SHP77 (cell line): ENCODE results near the gene DPYSL3.

Source experiments
- DNase-seq, 2 experiments: peaks; one replicate each; lab custom pipeline; 2025; lab: John Stamatoyannopoulos, UW

DPYSL3 gene

DNA sequence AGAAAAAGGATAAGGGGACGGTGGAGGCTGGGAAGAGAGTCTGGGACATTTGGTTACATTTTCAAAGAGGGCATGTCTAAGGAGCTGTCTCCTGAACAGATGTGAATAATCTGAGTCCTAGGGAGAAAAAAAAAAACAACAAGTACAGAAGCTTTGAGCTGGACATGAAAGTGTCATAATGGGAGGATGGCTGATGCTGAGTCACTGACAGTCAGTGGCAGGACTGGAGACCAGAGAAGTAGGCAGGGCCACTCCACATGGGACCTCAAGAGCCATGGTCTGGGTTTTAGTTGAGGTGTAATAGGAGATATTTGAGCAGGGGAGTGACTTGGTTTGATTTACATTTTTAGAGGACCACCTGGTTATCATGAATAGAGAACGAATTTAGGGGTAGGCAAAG lies 70.6 kb downstream of the DPYSL3 start:
- no peak for DNase-seq

DNA sequence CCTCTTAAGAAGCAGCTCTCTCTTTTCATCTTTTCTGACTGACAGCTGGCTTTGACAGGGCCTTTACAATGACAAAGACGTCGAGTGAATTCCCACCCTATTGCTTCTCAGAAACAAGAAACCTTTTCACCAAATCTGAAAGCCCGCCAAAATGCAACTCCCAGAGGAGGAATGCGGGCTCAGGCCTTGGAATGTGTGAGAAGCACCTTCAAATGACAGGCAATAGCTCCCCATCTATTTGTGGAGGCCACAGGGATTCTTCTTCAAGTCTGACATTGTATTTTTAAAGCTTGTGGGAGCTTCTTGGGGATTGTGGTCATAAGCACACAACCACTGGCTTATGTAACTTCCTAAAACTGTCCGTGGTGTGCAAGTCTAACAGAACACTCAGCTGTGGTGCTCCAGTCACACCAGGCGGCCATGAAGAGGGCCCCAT lies 72.7 kb downstream of the DPYSL3 start:
- no peak for DNase-seq

DNA sequence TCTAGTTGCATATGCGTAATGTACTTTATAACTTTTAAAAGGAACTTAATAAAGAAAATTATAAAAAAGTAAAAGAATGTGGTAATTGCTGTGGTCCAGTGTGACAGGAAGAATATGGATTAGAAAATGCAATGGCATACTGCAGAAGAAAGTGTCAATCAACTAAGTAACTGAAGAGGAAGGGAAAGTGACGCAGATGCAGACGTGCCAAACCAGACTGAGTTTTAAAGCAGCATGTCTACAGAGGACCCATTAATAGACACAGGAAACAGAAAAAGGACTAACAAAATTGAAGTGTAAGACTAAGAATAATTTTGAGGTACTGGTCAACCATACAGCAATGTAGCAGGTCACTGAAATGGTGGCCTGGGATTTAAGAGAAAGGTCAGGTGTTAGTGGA lies 73.3 kb downstream of the DPYSL3 start:
- DNase-seq: no peak

DNA sequence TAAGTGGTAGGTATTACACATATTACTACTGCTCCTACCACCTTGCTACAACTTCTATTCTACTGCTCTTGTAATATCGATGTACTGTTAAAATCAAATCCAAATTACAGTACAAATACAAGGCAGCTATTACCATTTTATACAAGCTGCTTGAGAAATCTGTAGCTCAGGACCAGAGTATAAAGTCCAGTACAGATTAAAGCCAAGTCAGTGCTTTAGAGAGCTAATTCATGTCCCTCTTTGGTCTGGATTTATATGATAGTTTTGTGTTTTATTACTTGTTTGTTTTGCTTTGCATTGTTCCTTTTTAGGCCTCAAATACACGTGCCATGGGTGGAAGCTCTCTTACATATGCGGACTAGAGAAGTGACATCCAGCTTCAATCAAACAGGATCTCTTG lies 75.8 kb downstream of the DPYSL3 start:
- no peak for DNase-seq

DNA sequence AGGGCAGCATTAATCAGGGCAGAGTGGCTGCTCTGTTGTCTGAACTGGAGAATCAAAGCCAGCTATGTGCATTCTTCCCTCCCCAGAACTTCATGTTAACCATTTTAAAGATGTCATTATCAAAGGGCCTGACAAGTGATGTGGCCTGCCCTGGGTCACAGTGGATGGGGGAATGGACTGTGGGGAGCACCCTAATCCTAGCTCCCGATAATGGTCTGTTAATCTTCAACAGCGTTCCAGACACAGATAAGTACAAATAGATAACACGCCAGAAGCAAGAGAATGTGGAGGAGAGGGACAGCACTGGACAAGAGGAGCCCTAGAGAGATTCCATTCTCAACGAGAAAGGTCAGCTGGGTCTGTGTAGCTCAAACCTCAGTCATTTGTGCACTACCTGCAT lies 77.5 kb downstream of the DPYSL3 start:
- DNase-seq: no peak

DNA sequence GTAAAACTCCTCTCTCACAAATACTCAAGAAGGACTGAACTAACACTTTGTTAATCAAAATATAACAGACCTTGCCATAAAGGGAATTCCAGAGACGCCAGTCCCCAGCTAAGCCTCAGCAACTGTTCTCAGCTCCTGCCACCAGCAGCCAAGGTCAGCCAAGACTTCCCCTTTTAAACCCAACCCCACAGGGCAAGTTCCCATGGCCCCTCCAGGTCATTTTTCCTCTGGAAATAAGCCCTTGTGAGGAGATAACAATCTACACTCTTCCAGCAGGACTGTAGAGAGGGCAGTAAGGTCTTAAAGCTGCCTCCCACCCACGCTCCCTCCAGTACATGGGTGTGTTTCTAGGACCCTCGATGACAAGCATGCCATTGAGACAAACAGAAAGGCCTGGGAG lies 78.3 kb downstream of the DPYSL3 start:
- DNase-seq: no peak

DNA sequence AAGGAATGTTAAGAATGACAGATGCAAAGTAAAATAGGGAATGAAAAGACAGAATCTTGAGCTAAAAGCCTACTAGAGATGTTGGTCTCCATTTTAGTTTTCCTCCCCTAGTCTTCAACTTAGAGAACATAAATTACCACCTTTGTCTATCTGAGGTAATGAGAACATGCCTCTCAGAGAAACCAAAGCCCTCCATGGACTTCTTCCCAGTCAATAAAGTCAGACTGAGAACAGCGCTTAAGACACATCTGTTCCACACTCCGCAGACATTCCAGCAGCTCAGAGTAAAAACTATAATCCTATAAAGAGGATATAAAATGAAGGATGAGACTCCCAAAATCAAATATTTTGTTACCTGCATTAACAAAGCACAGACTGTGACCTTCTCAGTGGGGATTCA lies 79.2 kb downstream of the DPYSL3 start:
- no peak for DNase-seq

DNA sequence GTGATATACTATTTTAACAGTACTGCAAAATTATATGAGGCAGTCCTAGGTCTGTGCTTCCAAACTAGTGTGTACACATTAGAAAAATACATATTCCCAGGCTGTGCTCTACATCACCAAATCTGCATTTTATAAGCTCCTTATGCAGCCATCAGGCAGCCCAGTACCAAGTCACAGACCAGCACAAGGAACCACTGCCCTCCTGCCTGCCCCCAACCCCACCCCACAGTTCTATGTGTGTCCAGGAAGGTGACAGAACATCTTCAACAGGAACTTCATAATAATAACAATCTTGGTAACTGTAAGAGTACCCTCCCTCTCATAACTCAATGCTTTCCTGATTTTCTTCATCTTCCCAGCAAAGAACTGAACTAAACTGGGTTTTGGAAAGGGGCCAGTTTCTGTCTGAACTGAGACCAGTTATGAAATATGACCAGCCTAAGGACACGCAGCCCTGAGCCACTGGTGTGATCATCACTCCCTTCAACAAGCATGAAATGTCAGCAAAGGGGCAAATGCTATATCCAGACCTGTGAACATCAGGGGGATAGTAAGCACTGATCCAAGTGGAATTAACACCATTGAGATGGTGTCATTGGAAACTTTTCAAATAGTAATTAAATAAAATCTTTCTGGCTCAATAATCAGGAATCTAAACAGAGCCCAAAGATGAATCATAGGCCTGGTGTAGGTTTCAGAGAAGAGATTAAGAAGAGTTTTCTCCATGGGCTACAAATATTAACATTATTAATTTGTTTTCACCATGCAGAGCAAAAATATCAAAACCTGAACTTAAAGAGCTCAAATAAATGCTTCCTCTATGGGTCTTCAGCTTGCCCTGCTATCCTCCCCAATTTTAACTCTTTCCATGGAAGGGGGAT lies 82.1 kb downstream of the DPYSL3 start:
- DNase-seq: no peak

DNA sequence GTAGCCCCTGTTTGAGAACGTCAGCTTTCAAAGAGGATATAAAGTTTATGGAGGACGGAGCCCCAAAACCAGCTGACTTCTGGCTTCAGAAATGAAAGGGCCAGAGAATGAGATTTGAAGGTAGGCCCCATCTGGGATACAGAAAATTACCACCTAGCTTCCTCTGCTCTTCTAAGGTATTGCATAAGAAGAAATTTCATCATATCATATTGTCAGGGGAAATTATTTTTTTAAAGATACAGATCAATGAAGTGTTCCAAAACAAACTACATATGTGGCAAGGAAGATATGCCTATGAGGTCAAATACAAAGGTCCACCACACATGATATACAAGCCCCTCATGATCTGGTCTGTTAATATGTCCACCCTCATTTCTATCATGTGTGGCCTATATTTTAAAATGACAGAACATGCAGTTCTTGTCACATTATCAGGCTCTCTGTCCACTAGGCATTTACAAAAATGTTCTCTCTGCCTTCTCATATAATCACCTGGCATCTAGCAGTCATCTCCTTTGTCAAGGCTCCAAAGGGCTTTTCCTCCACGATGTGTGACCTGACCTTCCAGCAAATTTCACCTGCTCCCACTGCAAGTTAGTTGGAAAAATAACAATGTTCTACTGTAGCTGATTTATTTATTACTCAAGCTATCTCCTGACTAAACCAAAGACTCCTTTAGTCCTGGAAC lies 83.1 kb downstream of the DPYSL3 start:
- no peak for DNase-seq

DNA sequence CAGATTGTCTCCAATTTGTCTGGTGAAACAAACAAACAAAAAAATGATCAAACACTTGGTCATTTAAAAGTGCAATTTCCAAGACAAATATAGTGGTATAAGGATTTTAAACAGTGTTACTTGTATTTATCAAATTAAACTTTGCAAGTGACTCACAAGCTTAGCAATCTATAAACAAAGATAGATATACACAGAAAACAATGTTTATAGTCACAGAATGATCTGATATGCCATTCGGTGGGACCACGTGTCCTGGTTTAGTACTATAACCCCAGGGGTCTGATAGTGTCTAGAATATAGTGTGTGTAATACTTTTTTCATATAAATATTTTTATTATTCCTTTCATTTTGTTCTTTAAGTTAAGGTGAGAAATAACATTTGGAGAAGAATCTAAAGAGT lies 91.3 kb downstream of the DPYSL3 start:
- DNase-seq: no peak

DNA sequence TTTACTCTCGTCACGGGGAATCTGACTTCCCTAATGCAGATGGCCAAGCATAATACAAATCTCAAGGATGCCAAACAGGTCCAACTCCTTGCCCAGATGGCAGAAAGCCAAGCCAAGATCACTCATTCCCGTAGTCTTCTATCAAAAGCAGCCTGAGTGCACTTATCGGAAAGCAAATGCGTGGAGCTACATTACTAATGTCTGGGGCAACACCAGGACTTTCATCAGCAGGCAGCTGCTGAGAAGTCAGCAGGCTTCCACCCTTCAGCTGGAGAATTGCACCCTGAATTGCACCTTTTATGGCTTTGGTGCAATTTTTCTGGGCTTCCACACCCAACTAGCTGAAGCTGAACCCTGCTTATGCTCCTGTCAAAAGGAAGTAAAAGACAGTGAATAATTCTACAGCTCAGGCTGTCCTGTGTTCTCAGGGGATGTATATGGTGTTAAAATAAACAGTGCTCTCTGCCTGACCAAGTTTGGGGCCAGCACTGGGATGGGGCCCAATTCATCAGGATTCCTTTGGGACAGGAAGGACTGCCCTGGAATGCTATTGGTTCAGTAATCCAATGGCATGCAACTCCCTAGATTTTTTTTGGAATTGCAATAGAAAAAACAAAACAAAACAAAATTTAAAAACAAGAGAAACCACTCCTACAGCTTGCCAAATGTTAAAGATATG lies 92.6 kb downstream of the DPYSL3 start:
- DNase-seq: no peak

DNA sequence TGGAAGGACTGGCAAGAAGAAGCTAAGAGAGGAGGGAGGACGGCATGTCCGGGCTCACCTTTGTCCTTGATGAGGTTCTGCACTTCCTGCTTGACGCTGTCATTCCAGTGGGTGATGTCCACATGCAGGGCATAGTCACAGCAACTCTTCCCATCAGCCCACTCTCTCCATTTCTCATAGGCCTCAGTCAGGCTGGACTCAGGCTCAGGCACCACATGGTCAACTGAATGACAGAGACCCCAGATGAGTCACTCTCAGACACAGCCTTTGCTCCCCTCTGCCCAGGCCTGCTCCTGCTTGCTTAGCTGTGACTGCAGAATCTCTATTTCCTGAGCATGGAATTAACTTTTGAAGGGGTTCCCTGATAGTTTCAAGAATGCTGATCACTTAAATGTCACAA lies 94.2 kb downstream of the DPYSL3 start:
- no peak for DNase-seq

DNA sequence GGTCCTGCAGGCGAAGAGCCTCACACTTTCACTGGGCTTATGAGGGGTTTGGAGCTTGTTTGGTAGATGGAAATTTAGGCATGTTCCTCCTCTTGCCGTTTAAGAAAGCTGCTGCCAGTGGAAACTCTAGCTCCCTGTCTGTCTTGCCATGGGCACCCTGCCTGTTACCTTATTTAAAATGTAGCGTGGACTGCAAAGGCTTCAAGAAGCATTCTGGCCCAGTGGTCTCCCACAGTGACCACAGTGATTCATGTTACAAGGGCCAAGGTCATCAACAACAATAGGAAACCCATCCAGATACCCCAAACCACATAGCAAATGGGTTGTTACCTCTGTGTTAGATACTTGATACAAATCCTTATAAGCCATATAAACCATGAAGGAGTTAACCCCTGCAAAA lies 96.6 kb downstream of the DPYSL3 start:
- DNase-seq: no peak

DNA sequence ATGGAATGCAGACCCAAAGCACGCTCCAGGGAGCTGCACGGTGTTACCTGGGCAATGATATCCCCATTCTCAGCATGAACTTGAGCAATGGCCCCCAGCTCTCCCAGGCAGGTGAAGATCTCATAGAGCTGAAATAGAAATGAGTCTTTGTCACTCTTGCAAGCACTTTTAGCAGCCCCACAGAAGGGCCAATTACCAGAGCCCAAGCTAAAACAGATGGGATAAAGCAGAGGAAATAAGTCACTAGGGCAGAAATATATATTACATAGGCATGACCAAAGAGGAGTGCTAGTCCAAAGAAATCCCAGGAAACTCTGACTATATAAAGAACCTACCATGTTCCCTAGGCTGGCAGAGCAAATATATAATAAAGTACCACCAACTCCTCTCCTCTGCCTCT lies 97.3 kb downstream of the DPYSL3 start:
- DNase-seq: no peak

DNA sequence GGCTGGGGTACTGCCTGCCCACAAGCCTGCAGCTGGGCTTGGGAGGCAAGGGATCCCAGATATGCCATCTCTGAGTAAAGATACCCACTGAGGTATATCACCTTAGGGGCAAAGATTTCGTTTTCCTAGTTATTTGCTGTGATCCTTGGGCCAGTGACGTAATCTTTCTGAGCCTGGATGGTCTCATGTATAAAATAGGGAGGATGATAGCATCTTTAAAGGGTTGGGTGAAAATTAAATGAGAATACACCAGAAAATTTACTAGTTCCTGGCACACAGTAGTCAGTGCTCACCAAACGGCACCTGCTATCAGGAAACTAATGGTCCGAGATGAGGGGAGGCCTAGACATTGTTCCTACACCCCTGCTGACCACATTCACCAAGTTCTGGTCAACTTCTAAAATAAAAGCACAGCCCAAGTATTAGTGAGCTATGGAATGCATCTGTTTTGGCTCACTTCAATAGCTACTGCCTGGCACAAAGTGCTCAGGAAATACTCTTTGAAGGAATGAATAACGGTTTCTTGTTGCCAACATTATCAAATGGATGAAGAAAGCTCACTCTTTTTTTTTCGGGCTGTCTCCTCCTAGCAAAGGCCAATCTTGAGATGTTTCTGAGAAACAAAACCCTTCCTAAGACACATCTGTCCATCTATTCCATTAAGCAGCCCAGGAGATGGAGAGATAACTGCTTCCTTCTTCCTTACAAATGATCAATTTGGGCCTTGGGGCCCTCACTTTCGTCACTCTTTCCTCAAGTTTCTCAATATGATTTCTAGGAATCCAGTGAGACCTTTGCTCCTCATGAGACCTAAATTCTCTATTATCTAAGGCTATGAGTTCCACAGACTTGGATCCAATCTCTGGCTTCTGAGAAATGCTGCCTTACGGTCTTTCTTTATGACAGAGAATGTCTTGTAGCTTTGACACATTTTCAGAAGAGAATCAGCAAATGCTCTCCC lies 98.2 kb downstream of the DPYSL3 start:
- no peak for DNase-seq

DNA sequence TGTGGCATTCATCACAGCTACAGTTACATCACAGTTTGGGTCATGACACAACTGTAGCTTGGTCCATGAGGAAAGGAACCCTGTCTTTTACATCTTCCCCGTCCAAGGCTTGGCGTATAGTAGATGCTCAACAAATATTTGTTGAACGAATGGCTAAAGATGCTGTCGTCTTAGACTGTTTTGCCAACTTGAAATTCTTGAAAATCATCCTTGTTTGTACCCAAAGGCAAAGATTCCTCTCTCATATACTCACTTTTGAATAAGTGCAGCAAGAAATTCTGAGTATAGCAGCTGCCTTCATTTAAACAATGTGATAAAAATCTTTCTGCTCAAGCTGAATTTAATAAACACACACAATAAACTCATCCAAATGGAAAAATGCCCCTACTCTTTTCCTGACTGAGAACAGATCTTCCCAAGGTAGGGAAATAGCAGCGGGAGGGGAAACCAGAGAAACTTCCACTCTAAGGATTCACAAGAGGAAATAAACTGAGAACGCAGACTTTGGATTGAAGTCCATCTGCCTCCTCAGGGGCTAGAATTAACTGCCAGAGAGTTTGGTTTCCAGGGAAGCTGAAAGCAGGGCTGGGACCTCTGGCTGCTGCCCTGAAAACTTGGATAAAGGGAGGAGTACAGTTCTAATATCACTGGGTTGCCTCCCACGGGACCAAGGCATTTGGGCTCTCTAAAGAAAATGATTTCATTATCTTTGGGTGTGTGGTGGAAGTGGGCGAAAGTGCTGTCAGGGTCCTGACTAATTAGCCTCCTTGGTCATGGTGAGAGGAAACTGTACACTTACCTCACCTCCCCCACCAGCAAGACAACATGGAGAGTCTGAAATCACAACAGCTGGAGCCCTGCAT lies 99.1 kb downstream of the DPYSL3 start:
- no peak for DNase-seq

DNA sequence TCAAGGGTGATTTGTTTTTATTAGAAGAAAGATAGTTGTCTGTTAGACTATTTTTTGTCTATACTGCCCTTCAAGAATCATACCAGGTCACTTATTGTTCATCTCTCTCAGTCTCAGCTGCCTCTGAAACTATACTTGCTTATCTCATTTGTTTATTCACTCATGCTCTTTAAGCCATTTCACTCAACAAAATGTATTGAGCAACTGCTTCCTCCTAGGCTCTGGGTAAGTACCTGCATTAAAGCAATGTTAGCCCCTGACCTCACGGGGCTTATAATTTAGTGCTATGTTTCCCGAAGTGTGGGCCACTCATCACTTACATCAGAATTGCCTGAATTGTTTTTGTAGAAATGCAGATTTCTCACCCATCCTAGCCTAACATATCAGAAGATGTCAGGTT lies 100.9 kb downstream of the DPYSL3 start:
- DNase-seq: no peak

DNA sequence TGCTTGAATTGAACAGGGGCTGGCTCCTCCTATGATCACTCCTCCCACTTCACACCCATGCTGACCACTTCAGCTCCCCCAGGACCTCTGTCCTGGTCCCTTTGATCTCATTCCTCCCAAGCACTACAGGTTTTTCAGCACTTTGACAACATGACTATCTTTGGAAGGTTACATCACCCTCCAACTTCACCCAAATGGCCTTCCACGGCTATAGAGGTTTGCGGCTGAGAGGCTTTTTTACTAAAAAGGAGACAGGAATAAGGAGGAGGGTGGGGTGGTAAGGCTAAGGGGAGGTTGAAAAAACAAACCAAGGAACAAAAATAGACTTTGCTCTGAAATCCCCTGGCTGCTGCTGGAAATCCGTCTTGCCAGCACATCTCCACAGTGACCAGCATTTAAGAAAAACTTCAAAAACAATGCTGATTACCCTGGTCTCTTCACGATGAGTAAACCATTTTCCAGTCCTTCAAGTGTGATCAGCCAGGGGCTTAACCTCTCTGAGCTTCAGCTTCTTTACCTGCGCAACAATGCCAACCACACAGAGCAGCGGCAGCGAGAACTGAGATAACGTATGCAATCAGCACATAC lies 102.7 kb downstream of the DPYSL3 start:
- DNase-seq: no peak

DNA sequence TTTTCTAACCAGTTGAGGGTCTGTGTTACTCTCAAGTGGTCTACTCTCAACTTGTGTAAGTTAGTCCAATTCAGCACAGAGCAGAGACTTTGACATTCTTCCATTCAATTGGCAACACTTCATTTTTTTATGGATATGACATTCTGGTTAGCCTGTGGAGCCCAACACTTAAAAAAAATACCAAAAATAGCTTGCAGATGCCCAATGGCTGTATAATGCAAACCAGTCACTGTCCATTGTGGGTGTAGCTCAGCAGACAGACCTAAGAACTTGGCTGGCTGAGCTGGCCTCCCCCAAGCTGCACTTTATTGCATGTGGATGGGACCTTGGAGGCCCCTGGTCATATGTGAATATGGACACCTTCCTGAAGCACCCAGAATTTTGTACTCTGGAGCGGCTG lies 103.2 kb downstream of the DPYSL3 start:
- DNase-seq: no peak

DNA sequence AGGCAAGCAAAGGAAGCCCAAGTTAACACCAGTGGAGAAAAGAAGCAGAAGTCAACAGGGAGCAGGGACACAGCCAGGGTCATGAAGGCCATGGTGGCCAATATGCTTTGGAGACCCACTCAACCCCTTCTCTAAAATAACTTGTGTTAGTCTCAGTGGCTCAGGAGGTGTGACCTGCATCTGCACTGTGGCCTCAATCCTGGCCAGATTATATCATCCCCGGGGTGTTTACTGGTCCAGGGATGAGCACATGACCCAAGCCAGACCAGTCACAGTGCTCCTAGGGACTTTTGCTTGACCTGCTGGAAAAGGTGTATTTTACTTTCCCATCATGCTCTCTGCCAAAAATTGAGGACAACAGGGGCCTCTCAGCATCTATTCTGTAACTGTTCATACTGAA lies 105.2 kb downstream of the DPYSL3 start:
- DNase-seq: no peak
